SK-N-SH (cell line): ENCODE measurements around the gene SPTBN1. TPM values are rescaled to one million over a fixed set of nuclear protein-coding genes. Genes with fewer than 3 reads are reported as not detected.

Experiments
- CTCF ChIA-PET: fragments of 300-600, 350-600 bp; formaldehyde crosslinking; extraction: SDS; loops from one replicate; lab custom pipeline; 2021; lab: Yijun Ruan, JAX
- POLR2A ChIA-PET: fragments of 350-600 bp; sonication (Branson Sonifier 250); formaldehyde crosslinking; extraction: SDS; loops from one replicate; lab custom pipeline; 2020; ENCODE audit warnings: antibody characterized with exemption, inconsistent platforms; lab: Yijun Ruan, JAX
- DNase-seq: peaks from one replicate; pipeline ENCODE4 v3.0.0; 2012
- H2AFZ ChIP-seq: fragments of 200-600 bp; sonication (generic); 2 replicates; pipeline ENCODE4 v1.8.1; 2016; ENCODE audit warnings: antibody characterized with exemption, mild to moderate bottlenecking, low read depth
- H3F3A ChIP-seq: fragments of 200-600 bp; sonication (generic); replicated peaks from 2 replicates; pipeline ENCODE3; 2016; ENCODE audit warnings: antibody characterized with exemption, mild to moderate bottlenecking; ENCODE audit not compliant: insufficient read depth
- H3K27ac ChIP-seq, 2 experiments: fragments of 200-500 bp in 1 of 2; fragments of 200-600 bp in 1 of 2; sonication (Bioruptor generic) in 1 of 2; sonication (generic), shearing (Covaris generic) in 1 of 2; 2 replicates each; pipeline versions ENCODE4 v1.5.1 to v1.6.1; 2014 to 2016; ENCODE audit warnings: low read depth in 2 of 2, inconsistent platforms in 1 of 2, low read length in 1 of 2, mild to moderate bottlenecking in 1 of 2, mixed read lengths in 1 of 2
- H3K27me3 ChIP-seq: fragments of 200-600 bp; sonication (generic), shearing (Covaris generic); 2 replicates; pipeline ENCODE4 v1.6.1; 2016; ENCODE audit warnings: mixed run types; ENCODE audit not compliant: insufficient read depth
- H3K36me3 ChIP-seq, 2 experiments: fragments of 200-500 bp in 1 of 2; fragments of 200-600 bp in 1 of 2; sonication (Bioruptor generic) in 1 of 2; sonication (generic) in 1 of 2; replicated peaks in 1 of 2; 2 replicates each; pipeline versions ENCODE3 to v1.5.1; 2014 to 2016; ENCODE audit warnings: low read length in 1 of 2, mild to moderate bottlenecking in 1 of 2; ENCODE audit not compliant: insufficient read depth in 2 of 2, control insufficient read depth in 1 of 2
- H3K4me1 ChIP-seq, 2 experiments: fragments of 200-500 bp in 1 of 2; fragments of 200-600 bp in 1 of 2; sonication (Bioruptor generic) in 1 of 2; sonication (generic), shearing (Covaris generic) in 1 of 2; 2 replicates each; pipeline versions ENCODE4 v1.5.1 to v1.6.1; 2014 to 2016; ENCODE audit warnings: low read depth in 1 of 2, low read length in 1 of 2, mixed run types in 1 of 2; ENCODE audit not compliant: insufficient read depth in 2 of 2, control insufficient read depth in 1 of 2
- H3K4me2 ChIP-seq: fragments of 200-600 bp; sonication (generic), shearing (Covaris generic); 2 replicates; pipeline ENCODE4 v1.6.1; 2017; ENCODE audit warnings: mixed run types
- H3K4me3 ChIP-seq, 2 experiments: fragments of 200-500 bp in 1 of 2; fragments of 200-600 bp in 1 of 2; sonication (Bioruptor generic) in 1 of 2; sonication (generic), shearing (Covaris generic) in 1 of 2; 2 replicates each; pipeline versions ENCODE4 v1.5.1 to v1.8.1; 2014 to 2016; ENCODE audit warnings: low read depth in 2 of 2, inconsistent platforms in 1 of 2, low read length in 1 of 2, mild to moderate bottlenecking in 1 of 2, mixed read lengths in 1 of 2, moderate library complexity in 1 of 2
- H3K79me2 ChIP-seq: fragments of 200-600 bp; sonication (generic); 2 replicates; pipeline ENCODE4 v1.8.1; 2017; ENCODE audit warnings: mild to moderate bottlenecking; ENCODE audit not compliant: insufficient read depth
- H3K9ac ChIP-seq: fragments of 200-600 bp; sonication (generic); 2 replicates; pipeline ENCODE4 v1.6.1; 2017; ENCODE audit warnings: mixed run types
- H3K9me2 ChIP-seq: fragments of 200-600 bp; sonication (generic); 2 replicates; pipeline ENCODE4 v1.6.1; 2017; ENCODE audit warnings: mixed run types
- H3K9me3 ChIP-seq: fragments of 200-600 bp; sonication (generic); 2 replicates; pipeline ENCODE4 v1.6.1; 2017; ENCODE audit warnings: mixed run types, mild to moderate bottlenecking, moderate library complexity
- H4K20me1 ChIP-seq: fragments of 200-600 bp; sonication (generic); 2 replicates; pipeline ENCODE4 v1.6.1; 2017; ENCODE audit warnings: mild to moderate bottlenecking, mixed run types; ENCODE audit not compliant: insufficient read depth
- FOSL2 ChIP-seq: IDR thresholded peaks from 2 replicates; pipeline ENCODE4 v1.4.0; 2012; ENCODE audit warnings: low read depth, mild to moderate bottlenecking, moderate library complexity, borderline replicate concordance
- GATA2 ChIP-seq: sonication (generic); formaldehyde crosslinking; IDR thresholded peaks from 2 replicates; pipeline ENCODE4 v1.5.0; 2020; ENCODE audit warnings: mild to moderate bottlenecking, missing genetic modification reagents
- MXI1 ChIP-seq: IDR thresholded peaks from 2 replicates; pipeline ENCODE4 v1.6.1; 2012; ENCODE audit warnings: mild to moderate bottlenecking, low read depth, low read length, improper control_type of control experiment
- NFIC ChIP-seq: IDR thresholded peaks from 2 replicates; pipeline ENCODE4 v1.4.0; 2012; ENCODE audit warnings: borderline replicate concordance
- NRF1 ChIP-seq: IDR thresholded peaks from 2 replicates; pipeline ENCODE4 v1.6.1; 2012; ENCODE audit warnings: low read depth, mild to moderate bottlenecking, low read length
- RCOR1 ChIP-seq: fragments of 150-350 bp; IDR thresholded peaks from 2 replicates; pipeline ENCODE4 v1.6.1; 2017; ENCODE audit warnings: antibody characterized with exemption, low read length
- RXRA ChIP-seq: IDR thresholded peaks from 2 replicates; pipeline ENCODE4 v1.4.0; 2012; ENCODE audit warnings: low read depth, mild to moderate bottlenecking, borderline replicate concordance
- SMC3 ChIP-seq: IDR thresholded peaks from 2 replicates; pipeline ENCODE4 v1.6.1; 2012; ENCODE audit warnings: low read depth, low read length, improper control_type of control experiment
- TAF1 ChIP-seq: IDR thresholded peaks from 2 replicates; pipeline ENCODE4 v1.6.1; 2012; ENCODE audit warnings: low read depth, mild to moderate bottlenecking, low read length, moderate library complexity, borderline replicate concordance
- TCF12 ChIP-seq: IDR thresholded peaks from 2 replicates; pipeline ENCODE4 v1.4.0; 2012
- WGBS: methylation state at CpG from one replicate; pipeline ENCODE4 v1.1.6; 2017; ENCODE audit warnings: low lambda C conversion rate; 5-methylcytosine and 5-hydroxymethylcytosine counted together
- polyA plus RNA-seq, 3 experiments: library from polyadenylated mRNA; depleted of rRNA; stranded (reverse); fragments of >200 nt; gene quantifications; 2 replicates each; pipeline ENCODE4 v1.2.3, GENCODE V29; 2012
- TF ChIP-seq, protein P1 (sequence below): IDR thresholded peaks from 2 replicates; pipeline ENCODE4; 2012
- TF ChIP-seq, protein P2 (sequence below): fragments of 200-600 bp; sonication (generic); IDR thresholded peaks from 2 replicates; pipeline ENCODE4 v1.6.1; 2017; ENCODE audit warnings: antibody characterized with exemption, mild to moderate bottlenecking, moderate library complexity

Gene SPTBN1
- polyA plus RNA-seq, 1 of the 3 experiments (the other 2 are of a cell fraction): 29.1 TPM

DNA sequence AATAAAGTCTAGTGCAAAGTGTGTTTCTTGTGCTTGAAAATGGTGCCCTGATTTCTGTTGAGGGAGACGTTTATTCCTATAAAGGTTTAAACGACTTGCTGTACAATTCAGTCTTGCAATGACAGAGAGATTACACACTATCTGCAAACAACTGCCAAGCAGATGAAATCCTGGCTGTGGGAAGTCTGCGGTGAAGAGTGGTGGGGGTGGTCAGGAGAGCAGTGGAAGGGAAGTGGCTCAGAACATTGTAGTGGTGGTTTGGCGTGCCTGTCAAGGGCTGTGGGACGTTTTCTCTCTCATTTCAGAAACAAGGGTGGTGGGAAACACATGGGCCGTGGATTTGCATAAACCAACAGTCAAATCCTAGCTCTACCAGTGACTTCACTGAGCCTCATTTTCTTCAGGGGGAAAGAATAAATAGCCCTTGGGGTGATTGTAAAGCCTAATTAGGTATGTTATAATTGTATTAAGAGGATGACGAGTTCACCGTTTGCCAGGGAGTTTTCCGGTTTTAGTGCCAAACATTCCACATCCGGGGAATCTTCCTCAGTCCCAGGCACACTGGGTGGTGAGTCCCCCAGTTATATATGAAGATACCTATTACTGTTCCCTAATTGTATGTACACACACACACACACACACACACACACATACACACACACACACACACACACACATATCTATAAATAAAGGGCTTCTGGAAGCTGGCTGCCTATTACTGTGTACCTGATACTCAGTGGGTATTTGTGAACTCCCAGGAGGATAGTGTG, 115.0 kb downstream of the SPTBN1 start (continued):
- TF ChIP-seq GATA2 (CRISPR knock-in tag) (no peak), NFIC (peak; percentile 50; the same call in 1 of the 2 replicates), RCOR1 (no peak), TAF1 (no peak)
- TF ChIP-seq, all 33 proteins: peak for 5

DNA sequence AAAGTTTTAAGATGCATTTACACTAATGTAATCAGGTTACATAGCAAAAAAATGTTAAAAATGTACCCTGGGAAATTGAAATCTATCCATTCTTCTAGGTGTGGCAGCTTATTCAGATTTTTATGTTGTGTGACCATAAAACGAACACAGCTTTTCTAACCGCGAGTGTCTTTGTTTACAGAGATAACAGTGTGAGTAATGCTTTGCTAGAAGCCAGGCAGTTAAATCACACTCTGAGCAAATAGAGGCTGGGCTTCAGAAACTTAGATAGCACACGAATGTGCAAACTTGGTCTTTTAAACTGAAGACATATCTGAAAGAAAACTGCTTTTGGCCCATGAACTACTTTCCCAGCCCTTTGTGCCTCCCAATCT, 116.1 kb downstream of the SPTBN1 start:
- Histone ChIP-seq H3K27me3 (no peaks in the 10 kb centered on the region), H3K79me2 (peaks cover 98% of the 10 kb centered on the region), H3K9ac (peak overlapping the region; percentile 57; the same call in 1 of the 2 replicates), H3K4me2 (peak overlapping the region; percentile 72), H3K9me2 (no peaks in the 10 kb centered on the region), H3K36me3 (peaks cover 5 to 7% of the 10 kb centered on the region in 2 experiments), H3K4me1 (peaks cover 49 to 59% of the 10 kb centered on the region in 2 experiments), H3K9me3 (no peaks in the 10 kb centered on the region), H3K27ac (peak overlapping the region; percentile 64 to 87), H3F3A (peaks cover 36% of the 10 kb centered on the region), H2AFZ (no peak overlapping the region), H4K20me1 (peaks cover 41% of the 10 kb centered on the region), H3K4me3 (peak overlapping the region in 1 of 2 experiments; percentile 13; a peak in 1 of 4 replicates)
- TF ChIP-seq TCF12 (peak; percentile 27; the same call in 1 of the 2 replicates), FOSL2 (0 out of 2 replicates have a peak, but pooled peaks have one; percentile 11), MXI1 (no peak), SMC3 (no peak)
- WGBS: 4% methylated on average over 4 of the region's 4 CpGs
- ChIA-PET POLR2A (no interaction called here), CTCF (no interaction called here)
- DNase-seq: no peak

DNA sequence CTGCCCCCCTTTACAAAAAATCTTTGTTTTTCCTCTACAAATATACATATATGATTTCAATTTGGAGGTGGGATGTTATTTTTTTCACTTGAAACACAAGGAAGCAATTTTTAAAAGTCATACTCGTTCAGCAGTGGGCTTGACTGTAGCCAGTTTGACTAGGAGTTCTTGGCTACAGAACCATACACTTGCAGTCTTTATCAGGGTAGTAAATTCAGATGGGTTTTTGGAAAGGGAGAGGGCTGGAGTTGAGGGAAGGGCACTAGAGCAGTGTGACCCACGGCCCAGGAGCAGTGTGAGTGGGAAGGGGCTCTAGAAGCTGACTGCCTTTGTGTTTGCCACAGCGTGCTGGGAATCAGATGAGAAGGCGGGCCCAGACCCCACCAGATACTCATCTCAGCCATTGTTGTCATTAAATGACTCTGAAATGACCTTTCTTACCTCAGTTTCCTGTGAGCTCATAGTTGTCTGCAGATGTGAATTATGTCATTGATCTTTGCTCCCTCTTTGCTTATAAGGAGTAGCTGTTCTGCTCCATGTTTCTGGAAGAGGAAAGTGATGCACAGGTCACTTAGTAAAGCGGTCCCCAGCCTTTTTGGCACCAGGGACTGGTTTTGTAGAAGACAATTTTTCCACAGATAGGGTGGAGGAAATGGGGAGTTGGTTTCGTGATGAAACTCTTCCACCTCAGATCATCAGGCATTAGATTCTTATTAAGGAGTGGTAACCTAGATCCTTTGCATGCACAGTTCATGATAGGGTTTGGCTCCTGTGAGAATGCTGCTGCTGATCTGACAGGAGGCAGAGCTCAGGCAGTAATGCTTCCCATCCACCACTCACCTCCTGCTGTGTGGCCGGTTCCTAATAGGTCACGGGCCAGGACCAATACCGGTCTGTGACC, 116.8 kb downstream of the SPTBN1 start:
- Histone ChIP-seq H3K4me2 (peak overlapping the region; percentile 72), H4K20me1 (peaks cover 48% of the 10 kb centered on the region), H2AFZ (no peak overlapping the region), H3K9me2 (no peaks in the 10 kb centered on the region), H3K27ac (peak overlapping the region; percentile 64 to 87), H3K79me2 (peaks cover 98% of the 10 kb centered on the region), H3K27me3 (no peaks in the 10 kb centered on the region), H3K4me3 (peak overlapping the region in 1 of 2 experiments; percentile 13; a peak in 1 of 4 replicates), H3K4me1 (peaks cover 52 to 63% of the 10 kb centered on the region in 2 experiments), H3K9me3 (no peaks in the 10 kb centered on the region), H3F3A (peaks cover 36% of the 10 kb centered on the region), H3K9ac (peak overlapping the region; percentile 57; the same call in 1 of the 2 replicates), H3K36me3 (peaks cover 5 to 7% of the 10 kb centered on the region in 2 experiments)
- no peak for DNase-seq
- WGBS: 57% methylated on average over 6 of the region's 9 CpGs
- CTCF ChIA-PET: no interaction called here
- POLR2A ChIA-PET: no interaction called here
- TF ChIP-seq, protein P1, sequence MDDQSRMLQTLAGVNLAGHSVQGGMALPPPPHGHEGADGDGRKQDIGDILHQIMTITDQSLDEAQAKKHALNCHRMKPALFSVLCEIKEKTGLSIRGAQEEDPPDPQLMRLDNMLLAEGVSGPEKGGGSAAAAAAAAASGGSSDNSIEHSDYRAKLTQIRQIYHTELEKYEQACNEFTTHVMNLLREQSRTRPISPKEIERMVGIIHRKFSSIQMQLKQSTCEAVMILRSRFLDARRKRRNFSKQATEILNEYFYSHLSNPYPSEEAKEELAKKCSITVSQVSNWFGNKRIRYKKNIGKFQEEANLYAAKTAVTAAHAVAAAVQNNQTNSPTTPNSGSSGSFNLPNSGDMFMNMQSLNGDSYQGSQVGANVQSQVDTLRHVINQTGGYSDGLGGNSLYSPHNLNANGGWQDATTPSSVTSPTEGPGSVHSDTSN: peak; percentile 39; the same call in 1 of the 2 replicates
- TF ChIP-seq, protein P2, sequence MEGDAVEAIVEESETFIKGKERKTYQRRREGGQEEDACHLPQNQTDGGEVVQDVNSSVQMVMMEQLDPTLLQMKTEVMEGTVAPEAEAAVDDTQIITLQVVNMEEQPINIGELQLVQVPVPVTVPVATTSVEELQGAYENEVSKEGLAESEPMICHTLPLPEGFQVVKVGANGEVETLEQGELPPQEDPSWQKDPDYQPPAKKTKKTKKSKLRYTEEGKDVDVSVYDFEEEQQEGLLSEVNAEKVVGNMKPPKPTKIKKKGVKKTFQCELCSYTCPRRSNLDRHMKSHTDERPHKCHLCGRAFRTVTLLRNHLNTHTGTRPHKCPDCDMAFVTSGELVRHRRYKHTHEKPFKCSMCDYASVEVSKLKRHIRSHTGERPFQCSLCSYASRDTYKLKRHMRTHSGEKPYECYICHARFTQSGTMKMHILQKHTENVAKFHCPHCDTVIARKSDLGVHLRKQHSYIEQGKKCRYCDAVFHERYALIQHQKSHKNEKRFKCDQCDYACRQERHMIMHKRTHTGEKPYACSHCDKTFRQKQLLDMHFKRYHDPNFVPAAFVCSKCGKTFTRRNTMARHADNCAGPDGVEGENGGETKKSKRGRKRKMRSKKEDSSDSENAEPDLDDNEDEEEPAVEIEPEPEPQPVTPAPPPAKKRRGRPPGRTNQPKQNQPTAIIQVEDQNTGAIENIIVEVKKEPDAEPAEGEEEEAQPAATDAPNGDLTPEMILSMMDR: no peak
- TF ChIP-seq NRF1: no peak
- peak; percentile 44; the same call in 1 of the 2 replicates for TF ChIP-seq RXRA
